ENCODE results near the gene KRT4. TPM values are rescaled to one million over a fixed set of nuclear protein-coding genes. Genes with fewer than 3 reads are reported as not detected.

Gene KRT4
- total and polyA plus RNA-seq, 2 donors (not counting 3 experiments of a cell fraction or from before 2014, with no cell fraction given), result not detected

DNA sequence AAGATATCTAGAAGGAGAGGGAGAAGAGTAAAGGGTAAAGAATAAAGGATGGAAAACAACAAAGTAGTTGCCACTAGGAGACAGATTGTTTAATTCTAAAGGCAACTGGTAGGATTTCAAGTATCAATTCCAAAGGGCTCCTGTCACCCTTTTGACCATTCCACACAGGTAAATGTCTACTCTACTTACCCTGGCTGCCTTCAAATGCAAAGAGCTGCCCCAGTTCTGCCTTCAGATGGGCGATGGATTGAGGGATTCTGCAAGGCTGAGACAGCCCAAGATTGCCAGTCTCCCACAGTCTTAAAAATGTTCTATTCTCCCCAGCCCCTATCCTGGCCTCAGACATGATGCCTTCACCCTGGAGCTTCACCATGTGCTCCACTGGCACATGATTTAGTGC, 48.2 kb downstream of the KRT4 start:
- no peaks in the 10 kb centered on the region for H3K36me3 ChIP-seq (ENCODE audit: control insufficient read depth in 2 of 2, extremely low read depth in 1 of 2, insufficient read depth in 2 of 2, low read length in 2 of 2)
- peaks cover 0 to 6% of the 10 kb centered on the region in 2 experiments for H3K27me3 ChIP-seq (ENCODE audit: control insufficient read depth in 2 of 2, insufficient read depth in 2 of 2, low read length in 2 of 2)
- FAIRE-seq (no peak), DNase-seq (ENCODE audit: low read depth, low spot score) (no peak)
- no peaks in the 10 kb centered on the region for H3K9me3 ChIP-seq (replicated peaks; ENCODE audit: control insufficient read depth, insufficient read depth, low read length)
- H3K9ac ChIP-seq (replicated peaks; ENCODE audit: extremely low read depth, insufficient read depth, low read length), result no peak overlapping the region
- ChIA-PET POLR2A (no interaction called here), CTCF (no interaction called here)
- dilution Hi-C loops (cut with MboI; ENCODE audit: extremely low pct_ligation_motif_present, low sequenced_read_pairs), result no loop called here
- H3K9me1 ChIP-seq (replicated peaks; ENCODE audit: control insufficient read depth, extremely low read depth, insufficient read depth, low read length), result no peaks in the 10 kb centered on the region
- no peaks in the 10 kb centered on the region for H3K4me1 ChIP-seq (ENCODE audit: control insufficient read depth, extremely low read depth, insufficient read depth, low read length)
- H2AFZ ChIP-seq (ENCODE audit: low read depth, low read length), result no peak overlapping the region
- TF ChIP-seq, protein P1, sequence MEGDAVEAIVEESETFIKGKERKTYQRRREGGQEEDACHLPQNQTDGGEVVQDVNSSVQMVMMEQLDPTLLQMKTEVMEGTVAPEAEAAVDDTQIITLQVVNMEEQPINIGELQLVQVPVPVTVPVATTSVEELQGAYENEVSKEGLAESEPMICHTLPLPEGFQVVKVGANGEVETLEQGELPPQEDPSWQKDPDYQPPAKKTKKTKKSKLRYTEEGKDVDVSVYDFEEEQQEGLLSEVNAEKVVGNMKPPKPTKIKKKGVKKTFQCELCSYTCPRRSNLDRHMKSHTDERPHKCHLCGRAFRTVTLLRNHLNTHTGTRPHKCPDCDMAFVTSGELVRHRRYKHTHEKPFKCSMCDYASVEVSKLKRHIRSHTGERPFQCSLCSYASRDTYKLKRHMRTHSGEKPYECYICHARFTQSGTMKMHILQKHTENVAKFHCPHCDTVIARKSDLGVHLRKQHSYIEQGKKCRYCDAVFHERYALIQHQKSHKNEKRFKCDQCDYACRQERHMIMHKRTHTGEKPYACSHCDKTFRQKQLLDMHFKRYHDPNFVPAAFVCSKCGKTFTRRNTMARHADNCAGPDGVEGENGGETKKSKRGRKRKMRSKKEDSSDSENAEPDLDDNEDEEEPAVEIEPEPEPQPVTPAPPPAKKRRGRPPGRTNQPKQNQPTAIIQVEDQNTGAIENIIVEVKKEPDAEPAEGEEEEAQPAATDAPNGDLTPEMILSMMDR (IDR thresholded peaks at IDR 0.05; ENCODE audit: extremely low read depth in 1 of 2, insufficient read depth in 1 of 2, low read depth in 1 of 2, low read length in 2 of 2), result no peak
- TF ChIP-seq POLR2AphosphoS5 (IDR thresholded peaks at IDR 0.05; ENCODE audit: insufficient read depth, low read depth, low read length) (no peak), EZH2 (IDR thresholded peaks at IDR 0.05; ENCODE audit: borderline replicate concordance, low read depth, low read length, severe bottlenecking) (no peak), JUN (IDR thresholded peaks at IDR 0.05; ENCODE audit: borderline replicate concordance, insufficient read depth, insufficient read length, low read depth) (no peak), MYC (IDR thresholded peaks at IDR 0.05; ENCODE audit: low read depth, low read length) (no peak), GATA2 (IDR thresholded peaks at IDR 0.05; ENCODE audit: insufficient read depth, insufficient read length, low read depth, low read length) (no peak), FOS (IDR thresholded peaks at IDR 0.05; ENCODE audit: borderline replicate concordance, insufficient read depth, low read length) (no peak), POLR2A (IDR thresholded peaks at IDR 0.05; ENCODE audit: low read depth, low read length) (no peak)
- TF ChIP-seq, protein P2, sequence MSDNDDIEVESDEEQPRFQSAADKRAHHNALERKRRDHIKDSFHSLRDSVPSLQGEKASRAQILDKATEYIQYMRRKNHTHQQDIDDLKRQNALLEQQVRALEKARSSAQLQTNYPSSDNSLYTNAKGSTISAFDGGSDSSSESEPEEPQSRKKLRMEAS (IDR thresholded peaks at IDR 0.05; ENCODE audit: insufficient read depth, insufficient read length), result no peak
- H3K4me3 ChIP-seq (replicated peaks in 1 of 3; ENCODE audit: insufficient read depth in 1 of 3, low read depth in 1 of 3, low read length in 3 of 3), result no peak overlapping the region
- H4K20me1 ChIP-seq (replicated peaks; ENCODE audit: control insufficient read depth, extremely low read depth, insufficient read depth, low read length), result no peaks in the 10 kb centered on the region
- BruUV-seq (replicated peaks), result no TSS peak
- H3K4me2 ChIP-seq (ENCODE audit: insufficient read depth, low read length), result no peak overlapping the region
- H3K27ac ChIP-seq (ENCODE audit: insufficient read depth, low read depth, low read length), result no peak overlapping the region
- intact Hi-C loops (cut with micrococcal nuclease), result no loop called here
- no peaks in the 10 kb centered on the region for H3K79me2 ChIP-seq (ENCODE audit: control insufficient read depth, insufficient read depth, low read length)
